HG03196 (cell line): Measurements from ENCODE around the gene CXCR1.
"Not testable (repeated sequence)": the region's sequence is repeated elsewhere in the genome, so short reads cannot be mapped to it uniquely, and the experiment has no call there.

Experiments used
- ATAC-seq: cut with Tn5 transposase; IDR thresholded peaks from one replicate; pipeline ENCODE4 v1.9.1; 2021; ENCODE audit not compliant: unreplicated experiment

CXCR1 gene

DNA sequence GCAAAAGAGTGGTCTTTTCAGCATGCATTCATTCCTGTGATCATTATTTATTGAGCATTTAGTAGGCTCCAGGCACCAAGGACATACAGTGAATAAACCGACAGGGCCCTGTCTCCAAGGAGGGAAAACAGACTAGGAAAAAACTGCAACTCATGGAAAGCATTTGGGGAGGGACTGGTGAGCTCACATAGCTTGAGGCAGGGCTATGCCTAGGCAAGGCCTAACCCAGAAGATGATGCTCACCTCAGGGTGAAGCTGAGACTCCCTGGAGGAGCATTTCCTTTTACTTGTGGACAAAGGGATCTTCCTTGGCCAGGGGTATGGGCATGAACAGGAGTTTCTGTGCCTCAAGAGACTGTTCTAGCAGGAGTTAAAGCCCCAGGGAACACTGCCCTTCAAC, 3.9 kb downstream of the CXCR1 start:
- no peak for ATAC-seq

DNA sequence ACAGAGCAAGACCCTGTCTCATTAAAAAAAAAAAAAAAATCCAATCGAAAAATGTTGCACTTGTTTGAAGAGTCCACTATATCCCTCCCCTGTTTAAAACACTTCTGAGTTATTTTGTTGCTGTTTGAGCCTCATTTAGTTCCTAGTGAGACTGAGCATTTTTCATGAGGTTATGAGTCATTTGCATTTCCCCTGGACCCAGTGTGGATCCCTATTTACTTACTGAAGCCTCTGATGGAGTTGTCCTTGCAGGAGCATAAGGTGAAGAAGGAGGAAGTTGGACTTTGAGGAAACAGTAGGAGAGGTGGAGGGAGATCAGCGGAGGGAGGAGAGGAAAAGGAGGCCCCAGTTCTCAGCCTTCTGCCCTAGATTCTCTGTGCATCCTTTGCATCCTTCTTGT, 5.1 kb downstream of the CXCR1 start:
- ATAC-seq, result no peak

DNA sequence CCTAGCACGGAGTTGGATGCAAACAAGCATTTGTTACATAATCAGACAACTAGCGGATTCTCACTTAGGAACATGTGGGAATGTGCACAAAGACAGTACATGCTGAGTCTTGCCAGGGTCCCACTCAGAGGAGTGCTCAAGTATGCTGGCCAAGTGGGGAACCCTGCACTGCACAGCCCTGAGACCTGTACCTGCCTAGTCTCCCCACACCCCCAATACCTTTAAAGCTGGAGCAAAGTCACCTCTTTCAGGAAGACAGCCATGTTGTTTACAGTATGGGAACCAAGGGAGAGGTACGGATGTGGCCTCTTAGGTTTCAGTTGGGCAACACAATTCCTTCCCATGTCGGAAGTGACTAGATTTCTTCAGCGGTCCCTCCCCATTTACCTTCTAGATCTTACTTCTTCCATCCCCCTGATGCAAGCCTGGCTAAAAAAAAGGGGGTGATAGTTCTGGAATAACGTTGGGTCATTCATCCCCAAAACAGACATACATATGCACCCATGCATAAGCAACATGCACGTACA, 10.7 kb downstream of the CXCR1 start:
- ATAC-seq, result no peak

DNA sequence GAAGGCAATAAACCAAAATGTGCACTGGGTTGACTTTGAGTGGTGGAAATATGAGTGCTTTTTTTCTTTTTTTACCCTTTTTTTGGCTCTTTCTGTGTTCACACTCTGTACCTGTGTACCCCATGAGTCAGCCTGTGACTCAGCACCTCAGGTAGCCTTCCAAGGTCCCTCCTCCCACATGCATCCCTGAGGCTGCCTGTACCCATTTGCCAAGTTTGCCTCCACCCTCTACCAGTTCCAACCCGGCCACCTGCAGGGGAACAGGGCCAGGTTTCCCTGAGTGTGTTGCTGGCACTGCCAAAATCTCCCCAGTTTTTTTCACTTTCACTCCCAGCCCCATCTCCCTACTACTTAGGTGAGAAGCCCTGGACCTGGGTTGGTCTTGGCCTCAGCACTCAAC, 14.0 kb downstream of the CXCR1 start:
- no peak for ATAC-seq

DNA sequence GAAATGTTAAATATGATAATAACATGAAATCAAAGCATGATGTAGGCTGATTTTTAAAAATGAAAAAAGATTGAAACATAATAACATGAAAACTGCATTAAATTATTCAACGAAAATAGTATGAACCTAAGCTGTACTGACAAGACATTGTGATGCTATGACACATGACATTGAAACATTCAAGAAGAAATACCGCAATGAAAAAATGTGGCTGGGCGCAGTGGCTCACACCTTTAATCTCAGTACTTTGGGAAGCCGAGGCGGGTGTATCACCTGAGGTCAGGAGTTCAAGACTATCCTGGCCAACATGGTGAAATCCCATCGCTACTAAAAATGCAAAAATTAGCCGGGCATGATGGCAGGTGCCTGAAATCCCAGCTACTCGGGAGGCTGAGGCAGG, 14.6 kb downstream of the CXCR1 start:
- no peak for ATAC-seq

DNA sequence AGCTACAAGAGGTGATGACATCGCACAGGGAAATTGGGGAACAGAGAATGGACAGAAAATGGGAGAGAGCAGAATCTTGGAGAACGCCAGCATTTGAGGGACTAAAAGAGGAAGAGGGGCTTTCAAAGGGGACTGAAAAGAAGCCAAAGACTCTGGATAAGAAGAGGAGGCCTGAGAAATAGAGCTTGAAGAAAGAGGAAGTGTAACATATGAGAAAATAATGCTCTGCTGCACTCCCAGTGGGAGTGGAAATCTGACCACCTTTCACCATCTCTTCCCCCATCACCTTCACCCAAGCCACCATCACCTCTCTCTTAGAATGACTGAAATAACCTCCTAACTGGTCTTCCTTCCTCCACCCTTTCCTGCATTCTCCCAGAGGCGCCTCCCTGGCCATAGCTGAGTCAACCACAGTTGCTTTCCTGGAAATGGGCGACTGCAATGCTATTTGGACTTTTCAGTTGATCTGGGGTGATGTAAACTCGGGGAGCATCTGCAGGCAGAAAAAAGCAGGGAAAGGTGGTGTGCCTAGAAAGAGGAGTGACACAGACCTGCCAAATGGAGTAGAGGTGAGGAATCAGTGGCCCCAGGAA, 16.8 kb downstream of the CXCR1 start:
- ATAC-seq, result no peak

DNA sequence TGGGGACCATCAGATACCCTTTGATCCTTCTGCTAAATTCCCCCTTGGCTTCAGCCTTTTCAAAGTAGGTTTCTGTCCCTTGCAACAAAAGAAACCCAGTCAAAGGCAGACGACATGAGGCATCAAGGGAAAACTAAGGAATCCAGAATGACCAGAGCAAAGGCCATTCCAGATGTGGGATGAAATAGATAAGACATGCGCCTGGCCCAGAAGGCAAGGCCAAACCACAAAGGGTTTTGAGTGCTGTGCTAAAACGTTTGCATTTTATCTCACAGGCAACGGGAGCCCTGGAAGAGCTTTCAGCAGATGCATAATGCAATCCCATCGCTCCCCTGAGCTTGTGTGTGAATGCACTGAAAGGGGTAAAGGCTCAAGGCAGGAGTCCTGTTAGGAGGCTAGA, 17.7 kb downstream of the CXCR1 start:
- ATAC-seq, result no peak

DNA sequence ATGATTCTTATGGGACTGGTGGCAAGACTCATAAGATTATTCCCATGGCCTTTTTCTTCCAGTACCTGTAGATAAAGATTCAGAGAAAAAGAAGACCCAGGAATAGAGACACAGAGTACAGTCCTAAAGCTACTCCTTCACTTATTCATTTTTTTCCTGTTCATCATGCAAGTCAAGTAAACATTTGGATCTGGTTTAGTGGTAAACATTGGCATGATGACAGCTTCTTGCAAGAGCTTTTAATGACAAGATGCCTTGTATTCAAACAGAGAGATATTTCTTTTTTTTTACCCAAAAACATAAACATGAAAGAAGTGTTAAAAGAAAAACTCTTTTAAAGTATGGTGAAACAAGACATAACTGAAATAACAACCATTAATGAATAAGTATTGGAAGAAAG, 20.7 kb downstream of the CXCR1 start:
- no peak for ATAC-seq

DNA sequence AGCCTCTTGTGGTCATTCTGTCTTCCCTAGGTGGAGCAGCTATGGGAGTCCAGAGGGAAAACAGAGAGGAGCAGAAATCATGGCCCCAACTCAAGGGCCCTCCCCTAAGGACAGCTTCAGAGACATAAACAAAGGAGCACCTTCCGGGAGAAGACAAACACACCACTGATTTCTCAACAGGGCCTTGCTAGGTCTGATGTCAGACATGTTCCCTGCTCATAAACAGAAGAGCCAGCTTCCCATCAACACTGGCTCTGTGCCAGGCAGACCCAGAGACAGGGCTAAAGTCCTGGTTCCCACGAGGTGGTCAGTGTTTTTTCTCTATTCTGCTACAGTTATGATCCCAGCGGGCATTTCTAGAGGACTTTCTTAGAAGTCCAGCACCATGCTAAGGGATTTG, 21.6 kb downstream of the CXCR1 start:
- no peak for ATAC-seq

DNA sequence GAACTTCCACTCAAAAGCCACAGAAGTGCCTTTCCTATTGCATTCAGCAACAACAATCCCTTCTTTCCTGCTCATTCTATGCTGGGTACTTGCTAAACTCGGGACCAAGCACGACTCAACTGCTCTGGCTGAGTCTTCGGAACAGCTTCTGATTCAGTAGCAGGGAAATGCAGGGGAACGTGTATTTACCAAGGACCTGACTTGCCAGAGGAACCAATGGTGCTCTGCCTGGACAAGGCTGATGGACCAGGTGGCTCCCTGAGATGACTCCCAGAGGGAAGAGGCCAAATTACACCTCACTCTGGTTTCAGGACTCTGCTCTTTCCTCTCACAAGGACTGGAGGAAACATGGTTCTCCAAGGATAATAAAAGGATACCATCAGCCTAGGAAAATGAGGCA, 28.7 kb downstream of the CXCR1 start:
- no peak for ATAC-seq

DNA sequence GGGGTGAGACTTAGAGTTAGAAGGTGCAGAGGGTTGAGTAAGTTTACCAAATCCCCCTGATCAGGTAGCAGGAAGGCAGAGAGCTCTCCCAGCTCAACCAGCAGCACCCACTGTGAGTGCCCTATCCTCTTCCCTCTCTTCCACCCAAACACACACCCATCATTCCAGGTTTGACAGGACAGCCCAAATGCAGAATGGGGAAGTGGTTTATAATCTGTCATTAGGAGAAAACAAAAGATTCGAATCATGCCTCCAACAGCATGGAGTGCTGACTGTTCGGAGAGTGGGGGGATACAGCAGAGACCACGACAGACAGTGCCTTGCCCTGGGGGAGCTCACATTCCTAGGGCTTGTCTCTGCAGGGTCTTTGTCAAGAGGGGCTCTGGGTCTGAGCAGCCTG, 29.2 kb downstream of the CXCR1 start:
- ATAC-seq, result no peak

DNA sequence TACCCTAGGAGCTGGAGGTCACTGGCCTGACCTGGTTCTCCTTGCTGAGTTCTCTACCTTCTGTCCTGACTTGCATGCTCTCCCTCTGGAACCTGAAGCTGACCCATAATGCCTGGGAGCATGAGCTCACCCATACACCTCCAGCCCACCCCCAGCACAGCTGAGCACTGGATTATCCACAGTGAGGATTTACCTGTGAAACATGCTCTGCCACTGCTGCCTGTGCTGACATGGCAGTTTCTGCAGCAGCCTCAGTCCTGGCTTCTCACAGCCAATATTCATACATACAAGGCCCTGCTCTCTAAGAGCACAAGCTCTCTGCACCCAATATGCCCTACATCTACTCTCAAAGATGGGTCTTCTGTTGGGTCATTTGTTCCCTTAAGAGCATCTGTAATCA, 35.9 kb downstream of the CXCR1 start:
- no peak for ATAC-seq

DNA sequence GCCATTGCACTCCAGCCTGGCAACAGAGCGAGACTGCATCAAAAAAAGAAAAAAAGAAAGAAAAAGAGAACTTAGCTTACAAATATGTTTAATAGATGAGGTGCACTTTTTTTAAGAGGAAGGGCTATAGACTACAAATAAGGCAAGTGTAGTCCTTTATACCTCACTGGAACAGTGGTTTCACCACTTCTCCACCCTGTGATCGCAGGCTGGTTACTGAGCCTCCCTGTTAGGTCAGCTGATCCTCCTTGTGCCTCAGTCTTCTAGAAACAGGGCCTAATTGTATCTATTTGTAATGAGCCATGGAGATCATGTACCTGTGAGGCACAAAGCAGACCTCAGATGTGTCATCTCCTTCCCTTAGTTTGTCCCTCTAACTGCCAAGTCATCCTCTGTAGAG, 36.4 kb downstream of the CXCR1 start:
- no peak for ATAC-seq

DNA sequence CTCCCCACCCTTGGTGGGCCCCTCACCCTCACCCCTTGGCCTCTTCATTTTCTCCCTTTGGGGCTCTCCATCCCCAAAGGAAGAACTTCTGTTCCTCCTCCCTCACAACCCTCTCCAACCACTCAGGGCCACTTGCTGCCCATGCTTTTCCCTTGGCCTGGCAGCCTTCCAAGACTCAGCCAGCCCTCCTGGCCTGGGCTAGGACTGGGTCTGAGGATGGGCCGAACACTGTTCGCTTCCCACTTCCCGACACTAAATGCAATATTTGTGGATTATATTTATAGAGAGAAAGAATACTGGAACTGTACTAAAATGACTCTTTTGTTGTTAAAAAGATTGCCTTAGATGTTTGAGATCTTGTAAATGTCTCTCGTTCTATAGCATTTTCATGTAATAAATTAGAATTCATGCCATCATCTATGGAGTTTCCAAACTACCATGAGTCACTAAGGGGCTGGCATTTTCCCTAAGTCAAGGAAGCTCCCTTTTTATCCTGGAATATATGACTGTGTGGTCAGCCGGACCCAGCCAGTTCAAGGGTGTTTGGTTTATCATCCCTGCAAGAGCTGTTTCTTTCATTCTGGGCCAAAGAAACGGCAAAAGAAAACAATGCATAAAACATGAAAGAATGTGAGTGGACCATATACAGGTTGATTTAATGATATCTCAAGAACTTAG, 37.2 kb downstream of the CXCR1 start:
- no peak for ATAC-seq

DNA sequence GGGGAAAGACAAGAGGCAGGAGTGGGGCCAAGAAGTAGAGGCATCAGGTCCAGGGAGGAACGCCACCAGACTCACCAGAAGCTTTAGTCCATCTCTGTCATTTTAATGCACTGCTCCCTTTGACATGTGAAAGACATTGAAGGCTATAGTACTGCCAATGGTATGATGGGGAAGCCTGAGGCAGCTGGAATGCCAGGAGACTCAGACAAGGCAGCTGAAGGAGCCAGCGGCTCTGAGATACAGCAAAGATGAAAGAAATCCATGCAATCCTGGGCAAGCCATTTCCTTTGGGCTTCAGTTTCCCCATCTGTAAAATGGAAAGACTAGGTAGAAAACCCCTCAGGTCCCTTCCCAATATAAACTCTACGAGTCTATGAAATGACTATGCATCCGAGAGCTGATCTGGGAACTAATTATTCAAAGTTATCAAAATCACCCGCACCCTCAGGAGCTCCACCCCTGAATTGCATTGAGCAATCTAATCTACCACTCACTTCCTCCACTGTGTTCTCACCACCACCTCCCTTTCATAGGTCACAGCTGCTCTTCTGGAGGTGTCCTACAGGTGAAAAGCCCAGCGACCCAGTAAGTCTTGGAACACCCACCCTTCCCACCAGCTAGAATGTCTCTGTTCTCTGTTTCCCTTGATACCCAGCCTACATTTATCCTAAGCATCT, 37.8 kb downstream of the CXCR1 start:
- ATAC-seq, result no peak

DNA sequence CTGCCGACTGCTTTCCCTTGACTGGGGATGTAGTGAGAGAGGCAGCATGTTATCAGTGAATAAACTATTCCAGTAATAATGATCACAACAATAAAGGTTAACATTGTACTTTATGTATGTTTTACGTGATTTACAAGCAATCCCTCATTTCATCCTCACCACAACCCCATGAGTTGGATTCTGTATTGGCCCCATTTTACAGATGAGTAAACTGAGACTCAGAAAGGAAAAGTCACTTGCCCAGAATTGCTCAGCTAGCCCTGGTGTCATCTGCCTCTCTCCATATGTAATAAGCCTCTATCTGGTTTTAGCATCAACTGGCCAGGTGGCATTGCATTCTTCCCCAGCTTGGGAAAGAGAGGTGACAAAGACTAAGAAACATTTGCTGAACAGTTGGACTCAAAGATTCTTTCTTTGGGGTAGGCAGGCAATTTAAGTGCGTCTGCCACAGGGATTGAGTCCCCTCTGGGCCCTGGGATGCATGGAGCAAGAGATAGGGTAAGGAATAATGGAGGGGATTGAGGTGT, 38.8 kb downstream of the CXCR1 start:
- ATAC-seq, result no peak

DNA sequence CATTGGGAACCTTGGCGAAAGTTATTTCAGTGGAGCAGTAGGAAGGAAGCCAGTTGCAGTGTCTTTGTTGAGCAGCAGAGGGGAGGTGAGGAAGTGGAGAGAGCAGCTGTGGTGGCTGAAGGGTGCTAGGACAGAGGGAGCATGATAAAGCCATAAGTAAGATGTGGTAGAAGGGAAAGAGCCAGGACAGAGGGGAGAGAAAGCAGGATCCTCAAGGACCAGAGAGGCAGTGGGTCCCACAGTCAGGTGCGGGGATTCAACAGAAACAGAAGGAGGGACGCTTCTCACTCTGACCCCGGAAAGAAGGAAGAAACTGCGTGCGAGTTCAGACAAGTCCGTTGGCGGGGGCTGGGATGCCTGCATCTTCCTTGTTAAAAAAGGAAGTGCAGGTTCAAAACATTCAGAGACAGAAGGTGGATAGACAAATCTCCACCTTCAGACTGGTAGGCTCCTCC, 41.1 kb downstream of the CXCR1 start, which contains the start of gene CXCR2:
TSS of gene CXCR2 (plus strand) at position 403 of the 455 bp plus-strand sequence. CDS start 8,774 bp downstream, outside the sequence.
- no peak for ATAC-seq

DNA sequence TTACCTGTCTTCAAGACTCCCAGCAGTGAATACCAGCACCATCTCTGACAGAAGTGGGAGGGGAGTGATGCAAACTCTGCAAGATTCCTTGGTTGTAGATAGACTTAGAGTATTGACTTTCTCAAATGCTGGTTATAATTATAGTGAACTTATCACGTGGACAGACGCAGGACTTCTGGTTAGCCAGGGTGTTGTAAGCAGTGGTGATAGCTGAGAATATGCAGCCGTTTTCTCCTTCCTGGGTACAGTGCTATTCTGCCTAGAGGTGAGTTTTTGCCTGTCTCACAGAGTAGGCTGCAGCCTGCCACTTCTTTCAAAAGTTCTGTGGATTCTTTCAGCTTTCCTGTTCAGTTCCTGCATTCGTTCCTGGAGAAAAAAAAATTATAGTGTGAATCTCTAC, 41.7 kb downstream of the CXCR1 start:
- no peak for ATAC-seq

DNA sequence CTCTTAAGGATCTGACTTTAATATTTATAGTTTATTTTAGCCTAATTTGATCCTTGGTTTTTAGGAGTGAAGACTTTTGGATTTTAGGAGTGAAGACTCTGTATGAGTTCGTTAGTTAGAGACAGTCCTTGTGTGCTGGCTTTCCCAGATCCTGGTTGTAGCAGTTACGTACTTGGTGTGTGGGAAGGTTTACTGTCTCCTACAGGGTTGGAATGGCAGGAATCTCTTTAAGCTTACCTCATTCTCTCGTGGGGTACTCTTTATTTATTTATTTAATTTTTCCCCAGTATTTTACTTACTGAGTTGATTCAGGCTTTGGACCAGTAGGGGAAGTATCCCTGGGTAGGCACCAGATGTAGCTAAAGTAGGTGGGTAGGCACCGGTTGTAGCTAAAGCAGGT, 42.8 kb downstream of the CXCR1 start:
- ATAC-seq, result no peak

DNA sequence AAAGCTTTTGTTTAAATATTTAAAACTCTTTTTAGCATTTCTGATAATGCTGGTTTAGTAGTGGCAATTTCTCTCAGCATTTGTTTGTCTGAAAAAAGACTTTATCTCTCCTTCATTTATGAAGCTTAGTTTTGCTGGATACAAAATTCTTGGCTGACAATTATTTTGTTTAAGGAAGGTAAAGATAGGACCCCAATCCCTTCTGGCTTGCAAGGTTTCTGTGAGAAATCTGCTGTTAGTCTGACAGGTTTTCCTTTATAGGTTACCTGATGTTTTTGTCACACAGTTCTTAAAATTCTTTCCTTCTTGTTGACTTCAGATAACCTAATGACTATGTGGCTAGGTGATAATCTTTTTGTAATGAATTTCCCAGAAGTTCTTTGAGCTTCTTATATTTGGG, 44.5 kb downstream of the CXCR1 start:
- ATAC-seq, result not testable (repeated sequence)

DNA sequence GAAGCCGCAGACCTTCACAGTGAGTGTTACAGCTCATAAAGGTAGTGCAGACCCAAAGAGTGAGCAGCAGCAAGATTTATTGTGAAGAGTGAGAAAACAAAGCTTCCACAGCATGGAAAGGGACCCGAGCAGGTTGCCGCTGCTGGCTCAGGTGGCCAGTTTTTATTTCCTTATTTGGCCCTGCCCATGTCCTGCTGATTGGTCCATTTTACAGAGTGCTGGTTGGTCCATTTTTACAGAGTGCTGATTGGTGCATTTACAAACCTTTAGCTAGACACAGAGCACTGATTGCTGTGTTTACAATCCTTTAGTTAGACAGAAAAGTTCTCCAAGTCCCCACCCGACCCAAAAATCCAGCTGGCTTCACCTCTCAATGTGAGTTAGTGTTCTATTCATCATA, 45.0 kb downstream of the CXCR1 start:
- ATAC-seq, result not testable (repeated sequence)
